Measurements from ENCODE around the gene TPPP.
"Not testable (repeated sequence)": the region's sequence is repeated elsewhere in the genome, so short reads cannot be mapped to it uniquely, and the experiment has no call there.

DNA sequence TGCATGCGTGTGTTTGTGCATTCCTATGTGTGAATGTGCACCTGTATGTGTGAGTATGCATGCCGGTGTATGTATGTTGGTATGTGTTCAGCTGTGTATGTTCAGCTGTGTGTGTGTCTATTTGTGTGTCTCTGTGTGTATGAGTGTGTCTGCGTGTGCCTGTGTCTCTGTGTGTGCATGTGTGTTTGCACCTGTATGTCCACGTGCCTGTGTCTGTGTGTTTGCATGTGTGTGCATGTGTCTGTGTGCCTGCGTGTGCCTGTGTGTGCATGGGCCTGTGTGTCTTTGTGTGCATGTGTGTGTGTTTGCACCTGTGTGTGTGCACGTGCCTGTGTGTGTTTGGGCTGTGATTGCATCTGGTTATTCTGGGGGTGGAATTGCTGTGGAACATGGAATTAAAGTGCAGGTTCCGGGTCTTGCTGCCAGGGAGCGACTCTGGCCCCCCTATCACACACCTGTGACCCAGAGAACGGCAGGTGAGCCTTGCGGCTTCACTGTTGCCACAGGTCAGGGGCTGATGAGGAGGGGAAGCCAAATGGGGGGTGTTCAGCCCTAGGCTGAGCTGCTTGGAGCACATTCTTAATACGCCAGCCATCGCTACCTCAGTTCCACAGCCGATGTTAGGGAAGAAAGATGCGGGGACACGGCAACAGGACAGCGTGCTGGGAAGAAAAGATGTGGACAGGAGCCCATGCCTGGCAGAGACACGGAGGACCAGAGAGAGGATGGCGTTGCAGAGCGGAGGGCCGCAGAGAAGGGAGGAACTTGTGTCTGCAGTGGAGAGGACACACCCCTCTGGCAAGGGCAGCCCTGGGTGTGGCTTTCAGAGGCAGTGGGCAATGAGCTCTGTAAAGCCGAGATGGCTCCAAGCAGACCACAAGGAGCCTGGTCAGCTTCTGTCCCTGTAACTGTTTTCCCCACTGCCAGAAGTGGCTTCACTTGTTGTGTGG lies 3.9 kb upstream of the TPPP start:
- TF ChIP-seq, protein P1, sequence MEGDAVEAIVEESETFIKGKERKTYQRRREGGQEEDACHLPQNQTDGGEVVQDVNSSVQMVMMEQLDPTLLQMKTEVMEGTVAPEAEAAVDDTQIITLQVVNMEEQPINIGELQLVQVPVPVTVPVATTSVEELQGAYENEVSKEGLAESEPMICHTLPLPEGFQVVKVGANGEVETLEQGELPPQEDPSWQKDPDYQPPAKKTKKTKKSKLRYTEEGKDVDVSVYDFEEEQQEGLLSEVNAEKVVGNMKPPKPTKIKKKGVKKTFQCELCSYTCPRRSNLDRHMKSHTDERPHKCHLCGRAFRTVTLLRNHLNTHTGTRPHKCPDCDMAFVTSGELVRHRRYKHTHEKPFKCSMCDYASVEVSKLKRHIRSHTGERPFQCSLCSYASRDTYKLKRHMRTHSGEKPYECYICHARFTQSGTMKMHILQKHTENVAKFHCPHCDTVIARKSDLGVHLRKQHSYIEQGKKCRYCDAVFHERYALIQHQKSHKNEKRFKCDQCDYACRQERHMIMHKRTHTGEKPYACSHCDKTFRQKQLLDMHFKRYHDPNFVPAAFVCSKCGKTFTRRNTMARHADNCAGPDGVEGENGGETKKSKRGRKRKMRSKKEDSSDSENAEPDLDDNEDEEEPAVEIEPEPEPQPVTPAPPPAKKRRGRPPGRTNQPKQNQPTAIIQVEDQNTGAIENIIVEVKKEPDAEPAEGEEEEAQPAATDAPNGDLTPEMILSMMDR (IDR thresholded peaks at IDR 0.05 in 2 of 3, conservative IDR thresholded peaks at IDR 0.05 in 1 of 3; ENCODE audit: borderline replicate concordance in 1 of 3, insufficient read depth in 1 of 3, low read depth in 2 of 3, low read length in 2 of 3), result not testable (repeated sequence)
- TF ChIP-seq SP1 (IDR thresholded peaks at IDR 0.05; ENCODE audit: low read depth); EZH2 (IDR thresholded peaks at IDR 0.05): not testable (repeated sequence)
- TF ChIP-seq, protein P2, sequence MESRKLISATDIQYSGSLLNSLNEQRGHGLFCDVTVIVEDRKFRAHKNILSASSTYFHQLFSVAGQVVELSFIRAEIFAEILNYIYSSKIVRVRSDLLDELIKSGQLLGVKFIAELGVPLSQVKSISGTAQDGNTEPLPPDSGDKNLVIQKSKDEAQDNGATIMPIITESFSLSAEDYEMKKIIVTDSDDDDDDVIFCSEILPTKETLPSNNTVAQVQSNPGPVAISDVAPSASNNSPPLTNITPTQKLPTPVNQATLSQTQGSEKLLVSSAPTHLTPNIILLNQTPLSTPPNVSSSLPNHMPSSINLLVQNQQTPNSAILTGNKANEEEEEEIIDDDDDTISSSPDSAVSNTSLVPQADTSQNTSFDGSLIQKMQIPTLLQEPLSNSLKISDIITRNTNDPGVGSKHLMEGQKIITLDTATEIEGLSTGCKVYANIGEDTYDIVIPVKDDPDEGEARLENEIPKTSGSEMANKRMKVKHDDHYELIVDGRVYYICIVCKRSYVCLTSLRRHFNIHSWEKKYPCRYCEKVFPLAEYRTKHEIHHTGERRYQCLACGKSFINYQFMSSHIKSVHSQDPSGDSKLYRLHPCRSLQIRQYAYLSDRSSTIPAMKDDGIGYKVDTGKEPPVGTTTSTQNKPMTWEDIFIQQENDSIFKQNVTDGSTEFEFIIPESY (IDR thresholded peaks at IDR 0.05; ENCODE audit: extremely low read depth, insufficient replicate concordance, low read length), result not testable (repeated sequence)
